Left ventricle myocardium inferior (tissue), 1 donor: ENCODE measurements around the gene CCT7. TPM values are rescaled to one million over a fixed set of nuclear protein-coding genes. Genes with fewer than 3 reads are reported as not detected.

Experiments used
- DNase-seq: peaks from one replicate; pipeline ENCODE4 v3.0.0-alpha.2; 2020
- H3K27ac ChIP-seq: fragments of 200-600 bp; replicated peaks from 2 replicates; pipeline ENCODE4 v1.8.0; 2021
- H3K27me3 ChIP-seq: fragments of 200-600 bp; 2 replicates; pipeline ENCODE4 v1.8.0; 2021; ENCODE audit warnings: low read depth
- H3K36me3 ChIP-seq: fragments of 200-600 bp; 2 replicates; pipeline ENCODE4 v1.8.0; 2021
- H3K4me1 ChIP-seq: fragments of 200-600 bp; 2 replicates; pipeline ENCODE4 v1.8.0; 2021
- H3K4me3 ChIP-seq: fragments of 200-600 bp; 2 replicates; pipeline ENCODE4 v1.8.0; 2021; ENCODE audit warnings: mild to moderate bottlenecking, moderate library complexity
- H3K9me3 ChIP-seq: fragments of 200-600 bp; replicated peaks from 2 replicates; pipeline ENCODE4 v1.8.0; 2021
- CTCF ChIP-seq: fragments of 200-600 bp; IDR thresholded peaks from 2 replicates; pipeline ENCODE4 v1.8.0; 2021; ENCODE audit warnings: antibody characterized with exemption, mild to moderate bottlenecking, borderline replicate concordance
- intact Hi-C: fragments of 100-400 bp; cut with micrococcal nuclease; formaldehyde crosslinking; loops from one replicate; pipeline ENCODE4 v1.11.0; 2022
- total RNA-seq: library from RNA; stranded (reverse); fragmentation: NEBNext Ultra II Directional; extraction: Animal tissue kit (Norgen Biotek cat#: 25700); gene quantifications from one replicate; pipeline ENCODE4 v1.2.1, GENCODE V29; 2021
- donor health status: DM: no; HTN: yes; CAD: no; lungs with severe emphysema.

Gene CCT7
- total RNA-seq, 1 donor from 2014 or later = 197 TPM

GRCh38 chr2:73244580-73244979 is 10.5 kb downstream of the CCT7 start:
- DNase-seq = no peak
- Histone ChIP-seq H3K4me3 (no peak overlapping the region), H3K27ac (no peak overlapping the region), H3K36me3 (peaks cover 98% of the 10 kb centered on the region), H3K4me1 (peaks cover 26% of the 10 kb centered on the region), H3K27me3 (no peaks in the 10 kb centered on the region), H3K9me3 (no peaks in the 10 kb centered on the region)
- intact Hi-C loops = no loop called here
- TF ChIP-seq CTCF = no peak

- intact Hi-C loops = no loop called here
- H3K4me3 ChIP-seq = no peak overlapping the region
- H3K36me3 ChIP-seq = peaks cover 99% of the 10 kb centered on the region
- no peaks in the 10 kb centered on the region for H3K27me3 ChIP-seq
- peaks cover 22% of the 10 kb centered on the region for H3K4me1 ChIP-seq
- no peak for DNase-seq
- H3K27ac ChIP-seq = no peak overlapping the region
- H3K9me3 ChIP-seq = no peaks in the 10 kb centered on the region
- no peak for TF ChIP-seq CTCF
These were observed 12.7 kb downstream of the CCT7 start for GRCh38 chr2:73246850-73247249.

- H3K27ac ChIP-seq = no peak overlapping the region
- peaks cover 7% of the 10 kb centered on the region for H3K4me1 ChIP-seq
- DNase-seq = no peak
- no peak overlapping the region for H3K4me3 ChIP-seq
- no peaks in the 10 kb centered on the region for H3K9me3 ChIP-seq
- no peak for TF ChIP-seq CTCF
- H3K27me3 ChIP-seq = no peaks in the 10 kb centered on the region
- intact Hi-C loops = no loop called here
- peaks cover 100% of the 10 kb centered on the region for H3K36me3 ChIP-seq
These were observed 15.5 kb downstream of the CCT7 start for GRCh38 chr2:73249636-73250035.

- Histone ChIP-seq H3K27ac (no peak overlapping the region), H3K4me1 (peaks cover 7% of the 10 kb centered on the region), H3K4me3 (no peak overlapping the region), H3K9me3 (no peaks in the 10 kb centered on the region), H3K36me3 (peaks cover 90% of the 10 kb centered on the region), H3K27me3 (no peaks in the 10 kb centered on the region)
- intact Hi-C loops = no loop called here
- DNase-seq = no peak
- no peak for TF ChIP-seq CTCF
These were observed 17.1 kb downstream of the CCT7 start for GRCh38 chr2:73250872-73251846.

GRCh38 chr2:73252238-73253027 is 18.3 kb downstream of the CCT7 start:
- Histone ChIP-seq H3K27ac (no peak overlapping the region), H3K9me3 (no peaks in the 10 kb centered on the region), H3K4me1 (peaks cover 7% of the 10 kb centered on the region), H3K4me3 (no peak overlapping the region), H3K36me3 (peaks cover 77% of the 10 kb centered on the region), H3K27me3 (no peaks in the 10 kb centered on the region)
- TF ChIP-seq CTCF = no peak
- intact Hi-C loops = no loop called here
- DNase-seq = no peak
